ENCODE data around the gene CCDC127.
"Not testable (repeated sequence)": the region's sequence is repeated elsewhere in the genome, so short reads cannot be mapped to it uniquely, and the experiment has no call there.

CCDC127 gene

GRCh38 chr5:231661-232060, 13.7 kb upstream of the CCDC127 start:
- no peak for FAIRE-seq

- no peak for FAIRE-seq
Measured at GRCh38 chr5:230711-231110, 12.8 kb upstream of the CCDC127 start.

- no peak for FAIRE-seq
Measured at GRCh38 chr5:228886-229285, 10.9 kb upstream of the CCDC127 start.

GRCh38 chr5:227375-227774, 9.4 kb upstream of the CCDC127 start:
- not testable (repeated sequence) for FAIRE-seq

GRCh38 chr5:225334-225733, 7.4 kb upstream of the CCDC127 start:
- no peak for FAIRE-seq

- no peak for FAIRE-seq
Measured at GRCh38 chr5:223791-224190, 5.8 kb upstream of the CCDC127 start.

GRCh38 chr5:222951-223715, 5.2 kb upstream of the CCDC127 start:
- not testable (repeated sequence) for FAIRE-seq

- FAIRE-seq, result no peak
Measured at GRCh38 chr5:219991-220390, 2.0 kb upstream of the CCDC127 start.

- FAIRE-seq, result no peak
Measured at GRCh38 chr5:219460-219863, 1.5 kb upstream of the CCDC127 start.

GRCh38 chr5:218457-219291, 721 bp upstream of the CCDC127 start:
- FAIRE-seq, result no peak

- FAIRE-seq, result not testable (repeated sequence)
Measured at GRCh38 chr5:216076-216475, 1.9 kb downstream of the CCDC127 start.

GRCh38 chr5:215256-215655, 2.7 kb downstream of the CCDC127 start:
- not testable (repeated sequence) for FAIRE-seq

GRCh38 chr5:213803-214395, 4.1 kb downstream of the CCDC127 start:
- no peak for FAIRE-seq

- no peak for FAIRE-seq
Measured at GRCh38 chr5:208449-209114, 9.4 kb downstream of the CCDC127 start.

- no peak for FAIRE-seq
Measured at GRCh38 chr5:207599-207998, 10.4 kb downstream of the CCDC127 start.

GRCh38 chr5:206927-207536, 10.9 kb downstream of the CCDC127 start:
- no peak for FAIRE-seq

- no peak for FAIRE-seq
Measured at GRCh38 chr5:206406-206805, 11.5 kb downstream of the CCDC127 start.

GRCh38 chr5:204966-205670, 12.8 kb downstream of the CCDC127 start:
- no peak for FAIRE-seq

- FAIRE-seq, result no peak
Measured at GRCh38 chr5:204462-204861, 13.5 kb downstream of the CCDC127 start.

GRCh38 chr5:204001-204400, 14.0 kb downstream of the CCDC127 start:
- FAIRE-seq, result no peak

- no peak for FAIRE-seq
Measured at GRCh38 chr5:203246-203930, 14.6 kb downstream of the CCDC127 start.

Data from endometrium (tissue), 2 donors.